ENCODE measurements around the gene EIPR1.

DNA sequence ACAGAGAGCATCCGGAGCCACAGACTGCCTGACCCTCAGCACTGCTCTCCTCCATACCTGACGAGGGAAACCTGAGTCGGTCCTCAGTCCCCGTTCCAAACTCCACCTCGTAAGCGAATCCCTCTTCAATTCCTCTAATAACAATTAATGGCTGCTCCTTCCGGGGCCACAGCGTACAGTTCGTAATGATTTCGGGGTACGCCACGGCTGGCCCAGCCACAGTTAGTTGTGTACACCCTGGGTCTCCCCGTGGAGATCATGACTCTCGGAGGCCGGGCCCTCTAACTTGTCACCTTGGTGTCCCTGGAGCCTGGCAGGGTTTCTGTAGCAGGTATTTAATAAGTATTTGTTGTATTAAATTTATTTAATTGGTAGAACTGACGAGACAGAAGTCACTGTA lies 121.5 kb downstream of the EIPR1 start:
- TF ChIP-seq RAD21 (conservative IDR thresholded peaks at IDR 0.05) (no peak), EZH2 (IDR thresholded peaks at IDR 0.05; ENCODE audit: borderline replicate concordance, insufficient read depth, low read length, poor library complexity, severe bottlenecking) (no peak), MXI1 (conservative IDR thresholded peaks at IDR 0.05; ENCODE audit: poor library complexity, severe bottlenecking) (no peak)
- TF ChIP-seq, protein P1, sequence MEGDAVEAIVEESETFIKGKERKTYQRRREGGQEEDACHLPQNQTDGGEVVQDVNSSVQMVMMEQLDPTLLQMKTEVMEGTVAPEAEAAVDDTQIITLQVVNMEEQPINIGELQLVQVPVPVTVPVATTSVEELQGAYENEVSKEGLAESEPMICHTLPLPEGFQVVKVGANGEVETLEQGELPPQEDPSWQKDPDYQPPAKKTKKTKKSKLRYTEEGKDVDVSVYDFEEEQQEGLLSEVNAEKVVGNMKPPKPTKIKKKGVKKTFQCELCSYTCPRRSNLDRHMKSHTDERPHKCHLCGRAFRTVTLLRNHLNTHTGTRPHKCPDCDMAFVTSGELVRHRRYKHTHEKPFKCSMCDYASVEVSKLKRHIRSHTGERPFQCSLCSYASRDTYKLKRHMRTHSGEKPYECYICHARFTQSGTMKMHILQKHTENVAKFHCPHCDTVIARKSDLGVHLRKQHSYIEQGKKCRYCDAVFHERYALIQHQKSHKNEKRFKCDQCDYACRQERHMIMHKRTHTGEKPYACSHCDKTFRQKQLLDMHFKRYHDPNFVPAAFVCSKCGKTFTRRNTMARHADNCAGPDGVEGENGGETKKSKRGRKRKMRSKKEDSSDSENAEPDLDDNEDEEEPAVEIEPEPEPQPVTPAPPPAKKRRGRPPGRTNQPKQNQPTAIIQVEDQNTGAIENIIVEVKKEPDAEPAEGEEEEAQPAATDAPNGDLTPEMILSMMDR (IDR thresholded peaks at IDR 0.05; ENCODE audit: poor library complexity, severe bottlenecking): no peak
- TF ChIP-seq, protein P2, sequence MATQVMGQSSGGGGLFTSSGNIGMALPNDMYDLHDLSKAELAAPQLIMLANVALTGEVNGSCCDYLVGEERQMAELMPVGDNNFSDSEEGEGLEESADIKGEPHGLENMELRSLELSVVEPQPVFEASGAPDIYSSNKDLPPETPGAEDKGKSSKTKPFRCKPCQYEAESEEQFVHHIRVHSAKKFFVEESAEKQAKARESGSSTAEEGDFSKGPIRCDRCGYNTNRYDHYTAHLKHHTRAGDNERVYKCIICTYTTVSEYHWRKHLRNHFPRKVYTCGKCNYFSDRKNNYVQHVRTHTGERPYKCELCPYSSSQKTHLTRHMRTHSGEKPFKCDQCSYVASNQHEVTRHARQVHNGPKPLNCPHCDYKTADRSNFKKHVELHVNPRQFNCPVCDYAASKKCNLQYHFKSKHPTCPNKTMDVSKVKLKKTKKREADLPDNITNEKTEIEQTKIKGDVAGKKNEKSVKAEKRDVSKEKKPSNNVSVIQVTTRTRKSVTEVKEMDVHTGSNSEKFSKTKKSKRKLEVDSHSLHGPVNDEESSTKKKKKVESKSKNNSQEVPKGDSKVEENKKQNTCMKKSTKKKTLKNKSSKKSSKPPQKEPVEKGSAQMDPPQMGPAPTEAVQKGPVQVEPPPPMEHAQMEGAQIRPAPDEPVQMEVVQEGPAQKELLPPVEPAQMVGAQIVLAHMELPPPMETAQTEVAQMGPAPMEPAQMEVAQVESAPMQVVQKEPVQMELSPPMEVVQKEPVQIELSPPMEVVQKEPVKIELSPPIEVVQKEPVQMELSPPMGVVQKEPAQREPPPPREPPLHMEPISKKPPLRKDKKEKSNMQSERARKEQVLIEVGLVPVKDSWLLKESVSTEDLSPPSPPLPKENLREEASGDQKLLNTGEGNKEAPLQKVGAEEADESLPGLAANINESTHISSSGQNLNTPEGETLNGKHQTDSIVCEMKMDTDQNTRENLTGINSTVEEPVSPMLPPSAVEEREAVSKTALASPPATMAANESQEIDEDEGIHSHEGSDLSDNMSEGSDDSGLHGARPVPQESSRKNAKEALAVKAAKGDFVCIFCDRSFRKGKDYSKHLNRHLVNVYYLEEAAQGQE (IDR thresholded peaks at IDR 0.05; ENCODE audit: borderline replicate concordance): no peak

Data from neural cell (in vitro differentiated cells).